Measurements from ENCODE around the gene NOTCH1.

NOTCH1 gene

DNA sequence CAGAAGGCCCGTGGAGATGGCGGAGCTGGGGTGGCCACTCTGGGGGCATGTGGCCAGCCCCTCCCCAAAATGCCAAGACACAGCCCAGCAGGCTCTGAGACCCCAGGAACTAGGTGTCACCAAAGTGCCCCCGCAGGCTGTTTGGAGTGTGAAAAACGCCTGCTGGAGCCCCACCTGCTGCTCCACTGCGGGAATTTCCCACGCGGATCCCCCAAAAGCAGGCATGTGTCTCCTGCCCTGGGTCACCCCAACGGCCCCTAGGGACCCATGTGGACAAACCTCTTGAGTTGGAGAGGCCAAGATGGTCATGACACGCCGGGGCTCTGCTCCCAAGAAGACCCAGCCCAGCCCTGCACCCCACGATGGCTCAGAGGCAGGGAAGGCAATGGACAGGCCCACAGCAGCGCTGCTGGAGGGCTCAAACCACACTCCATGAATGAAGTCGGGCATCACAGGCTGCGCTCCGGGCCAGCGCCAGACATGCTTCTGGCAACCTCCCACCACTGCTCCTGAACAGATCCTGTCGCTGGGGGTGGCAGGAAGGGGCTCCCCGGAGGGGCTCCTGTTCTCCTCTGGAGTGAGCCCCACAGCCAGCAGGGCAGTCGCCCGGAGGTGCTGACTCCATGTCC, 15.3 kb downstream of the NOTCH1 start:
- no peak for DNase-seq

DNA sequence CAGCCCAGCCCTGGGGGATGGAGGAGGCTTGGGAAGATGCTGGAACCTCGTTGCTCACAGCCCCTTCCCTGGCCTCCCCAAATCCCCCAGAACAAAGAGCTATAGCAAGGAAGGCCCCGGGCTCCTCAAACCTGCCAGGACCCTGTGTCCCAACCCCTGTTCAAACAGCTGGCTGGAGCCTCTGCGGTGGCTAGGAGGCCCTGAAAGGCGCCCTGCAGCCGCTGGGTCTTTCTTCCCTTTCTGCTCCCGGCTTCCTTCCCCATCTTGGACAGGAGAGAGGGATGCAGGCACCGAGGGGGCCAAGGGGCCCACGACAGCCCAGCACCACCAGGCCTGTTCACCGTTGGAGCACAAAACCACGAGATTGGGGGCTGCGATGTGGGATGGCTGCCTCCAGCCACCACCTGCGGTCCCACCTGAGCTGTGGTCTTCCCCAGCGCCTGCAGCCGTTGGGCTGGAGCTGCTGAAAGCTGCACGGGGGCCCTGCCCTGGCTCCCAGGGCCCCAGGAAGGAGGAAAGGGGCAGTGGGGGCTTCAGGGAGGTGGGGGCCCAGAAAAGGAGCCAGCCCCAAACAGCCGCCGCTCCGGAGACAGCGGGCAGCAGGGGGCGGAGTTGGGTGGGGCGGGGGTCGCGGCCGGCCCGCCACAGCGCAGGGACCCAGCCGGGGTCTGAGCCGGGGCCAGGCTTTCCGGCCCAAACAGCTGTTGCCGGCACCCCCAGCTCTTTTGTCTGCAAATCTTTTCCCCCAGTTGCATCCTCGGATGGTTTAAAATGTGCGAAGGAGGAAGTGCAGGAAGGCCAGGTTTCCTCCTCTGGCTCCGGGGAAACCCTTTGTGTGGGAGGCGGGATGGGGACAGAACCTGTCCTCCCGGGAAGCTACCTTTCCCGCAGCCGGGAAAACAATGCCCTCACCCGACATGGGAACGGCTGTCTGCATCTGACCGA, 16.1 kb downstream of the NOTCH1 start:
- no peak for DNase-seq

DNA sequence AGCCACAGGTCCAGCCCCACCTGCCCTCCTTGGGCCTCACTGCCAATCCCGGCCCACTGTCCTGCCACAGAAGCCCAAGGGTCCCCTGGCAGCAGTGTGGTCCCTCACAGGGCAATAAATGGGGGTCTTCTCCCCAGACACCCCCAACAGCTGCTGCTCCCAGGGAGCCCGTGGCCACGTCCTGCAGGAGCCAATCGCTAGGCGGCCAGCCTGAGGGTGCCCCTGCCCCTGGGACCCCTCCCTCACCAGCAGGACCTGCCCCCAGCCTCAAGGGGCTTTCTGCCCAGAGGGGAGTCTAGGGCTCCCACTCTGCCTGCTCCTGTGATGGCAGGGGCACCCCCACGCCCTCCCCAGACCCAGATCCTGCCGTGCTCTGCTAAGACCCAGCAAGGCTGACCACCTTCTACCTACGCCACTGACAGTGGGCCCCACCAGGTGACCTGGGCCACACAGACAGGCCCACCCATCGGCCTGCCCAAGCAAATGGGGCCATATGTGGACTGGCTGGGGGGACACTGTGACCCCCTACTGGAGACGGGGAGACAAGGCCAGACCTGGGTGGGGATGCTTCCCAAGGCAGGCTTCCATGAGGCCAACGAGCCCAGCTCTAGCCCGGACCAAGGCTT, 17.0 kb downstream of the NOTCH1 start:
- no peak for DNase-seq

DNA sequence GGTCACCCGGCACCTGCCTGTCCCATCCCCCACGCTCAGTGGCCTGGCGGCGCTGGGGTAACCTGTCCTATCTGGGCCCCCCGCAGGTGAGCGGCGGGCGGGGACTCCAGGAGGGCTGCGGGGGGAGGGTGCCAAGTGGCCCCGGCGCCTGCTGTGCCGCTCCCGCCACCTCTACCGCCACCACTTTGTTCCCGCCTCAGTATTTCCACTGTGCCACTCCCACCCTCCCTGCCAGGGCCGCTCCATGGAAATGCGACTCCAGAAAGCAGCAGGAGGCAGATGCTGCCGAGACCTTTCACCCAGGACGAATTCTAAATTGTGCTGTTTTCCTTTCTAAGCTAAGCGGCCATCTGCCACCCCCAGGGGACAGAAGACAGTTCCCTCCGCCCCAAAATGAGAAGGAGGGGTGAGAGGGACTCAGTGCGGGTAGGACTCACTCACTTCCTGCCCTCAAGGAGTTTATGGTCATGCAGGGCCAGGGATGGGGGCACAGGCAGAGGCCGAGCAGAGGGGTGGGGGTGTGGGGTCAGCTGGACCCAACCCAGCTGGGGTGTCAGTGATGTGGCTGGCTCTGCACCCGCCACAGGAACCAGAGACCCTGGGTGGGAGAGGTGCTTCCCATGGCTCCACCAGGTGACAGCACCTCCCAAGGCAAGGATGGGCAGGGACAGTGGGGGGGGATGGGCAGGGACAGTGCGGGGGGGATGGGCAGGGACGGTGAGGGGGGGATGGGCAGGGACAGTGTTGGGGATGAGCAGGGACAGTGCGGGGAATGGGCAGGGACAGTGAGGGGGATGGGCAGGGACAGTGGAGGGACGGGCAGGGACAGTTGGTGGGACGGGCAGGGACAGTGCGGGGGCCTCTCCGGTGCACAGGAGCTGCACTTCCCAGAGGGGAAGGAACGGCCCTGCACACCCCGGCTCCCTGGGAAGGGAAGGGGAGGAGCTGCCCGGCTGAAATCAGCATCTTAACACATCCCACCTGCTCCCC, 17.8 kb downstream of the NOTCH1 start:
- no peak for DNase-seq

DNA sequence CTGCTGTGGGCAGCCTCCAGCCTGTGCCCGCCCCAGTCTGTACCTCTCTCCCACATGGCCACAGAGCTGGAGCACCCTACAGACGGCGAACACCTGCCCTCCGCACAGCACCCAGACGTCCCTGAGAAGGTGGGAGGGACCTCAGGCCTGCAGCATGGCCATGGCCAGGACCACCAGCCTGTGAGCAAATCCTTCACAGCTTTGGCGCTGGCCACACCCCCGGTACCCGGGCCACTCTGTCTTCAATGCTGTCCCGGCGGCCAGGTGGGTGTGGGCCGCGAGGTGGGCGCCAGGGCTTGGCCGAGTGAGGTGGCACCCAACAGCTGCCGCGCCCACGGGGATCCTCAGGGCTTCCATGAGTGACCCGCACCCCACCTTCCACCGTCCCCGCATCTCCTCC, 18.7 kb downstream of the NOTCH1 start:
- no peak for DNase-seq

DNA sequence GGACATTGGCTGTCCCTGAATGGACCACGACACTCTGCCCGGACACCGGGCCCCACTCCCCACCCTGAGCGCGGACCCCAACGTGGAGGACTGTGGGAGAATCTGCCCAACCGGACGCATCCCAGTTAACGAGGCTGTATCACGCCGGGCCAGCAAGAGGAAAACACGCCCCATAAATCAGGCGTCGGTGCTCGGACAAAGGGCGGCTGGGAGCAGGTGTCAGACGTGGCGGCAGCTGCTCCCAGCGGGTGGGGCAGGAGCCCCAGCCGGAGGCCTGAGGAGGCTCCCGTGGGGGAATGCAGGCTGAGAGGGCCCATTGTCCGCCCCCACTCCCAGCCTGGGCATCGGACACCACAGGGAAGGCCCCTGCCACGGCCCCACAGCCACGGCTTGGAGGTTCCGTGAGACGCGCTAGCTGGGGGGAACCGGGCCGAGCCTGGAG, 19.2 kb downstream of the NOTCH1 start:
- no peak for DNase-seq

DNA sequence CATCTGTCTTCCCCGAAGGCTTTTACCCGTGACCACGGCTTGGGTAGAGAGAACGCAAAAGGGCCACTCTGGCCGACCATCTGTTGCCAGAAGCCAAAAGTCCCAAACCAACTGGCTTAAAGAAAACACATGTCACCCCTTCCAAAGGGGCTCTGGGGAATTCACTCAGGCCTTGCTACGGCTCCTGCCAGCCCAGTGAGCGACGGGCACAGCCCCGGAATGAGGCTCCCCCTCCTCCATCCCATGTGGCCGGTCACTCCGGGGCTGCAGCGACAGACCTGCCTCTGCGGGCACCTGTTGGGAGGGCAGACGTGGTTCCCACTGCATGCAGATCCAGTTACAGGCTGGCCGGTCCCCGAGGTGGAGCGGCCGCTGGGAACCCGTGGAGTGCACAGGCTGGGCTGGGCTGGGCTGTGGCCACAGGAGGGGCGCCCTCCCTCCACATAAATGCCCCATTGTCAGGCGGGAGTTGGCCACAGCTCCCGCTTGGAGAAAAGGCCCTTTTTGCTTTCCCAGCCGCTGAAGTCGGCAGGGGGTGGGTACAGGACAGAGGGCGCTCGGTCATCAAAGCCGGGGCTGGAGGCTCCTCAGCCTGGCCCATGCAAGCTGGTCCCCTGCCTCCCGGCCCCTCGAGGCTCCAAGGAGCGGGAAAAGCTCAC, 19.9 kb downstream of the NOTCH1 start:
- no peak for DNase-seq

DNA sequence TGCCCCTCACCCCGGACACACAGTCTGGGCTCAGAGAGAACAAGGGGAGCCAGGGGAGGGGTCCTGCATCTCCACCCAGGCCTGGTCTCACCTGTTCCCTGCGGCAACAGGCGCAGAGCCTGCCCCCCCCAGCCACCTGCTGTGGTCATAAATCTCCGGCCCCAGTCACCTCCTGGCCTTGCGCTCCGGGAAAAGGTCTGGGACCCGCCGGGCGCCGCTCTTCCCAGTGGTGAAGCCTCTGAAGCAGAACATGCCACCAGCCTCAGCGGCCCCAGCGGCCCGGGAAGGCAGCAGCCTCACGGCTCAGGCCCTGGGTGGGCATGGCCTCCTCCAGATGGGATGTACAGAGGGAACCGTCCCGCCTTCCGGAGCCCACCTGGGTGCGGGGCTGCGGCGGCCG, 20.6 kb downstream of the NOTCH1 start:
- no peak for DNase-seq

DNA sequence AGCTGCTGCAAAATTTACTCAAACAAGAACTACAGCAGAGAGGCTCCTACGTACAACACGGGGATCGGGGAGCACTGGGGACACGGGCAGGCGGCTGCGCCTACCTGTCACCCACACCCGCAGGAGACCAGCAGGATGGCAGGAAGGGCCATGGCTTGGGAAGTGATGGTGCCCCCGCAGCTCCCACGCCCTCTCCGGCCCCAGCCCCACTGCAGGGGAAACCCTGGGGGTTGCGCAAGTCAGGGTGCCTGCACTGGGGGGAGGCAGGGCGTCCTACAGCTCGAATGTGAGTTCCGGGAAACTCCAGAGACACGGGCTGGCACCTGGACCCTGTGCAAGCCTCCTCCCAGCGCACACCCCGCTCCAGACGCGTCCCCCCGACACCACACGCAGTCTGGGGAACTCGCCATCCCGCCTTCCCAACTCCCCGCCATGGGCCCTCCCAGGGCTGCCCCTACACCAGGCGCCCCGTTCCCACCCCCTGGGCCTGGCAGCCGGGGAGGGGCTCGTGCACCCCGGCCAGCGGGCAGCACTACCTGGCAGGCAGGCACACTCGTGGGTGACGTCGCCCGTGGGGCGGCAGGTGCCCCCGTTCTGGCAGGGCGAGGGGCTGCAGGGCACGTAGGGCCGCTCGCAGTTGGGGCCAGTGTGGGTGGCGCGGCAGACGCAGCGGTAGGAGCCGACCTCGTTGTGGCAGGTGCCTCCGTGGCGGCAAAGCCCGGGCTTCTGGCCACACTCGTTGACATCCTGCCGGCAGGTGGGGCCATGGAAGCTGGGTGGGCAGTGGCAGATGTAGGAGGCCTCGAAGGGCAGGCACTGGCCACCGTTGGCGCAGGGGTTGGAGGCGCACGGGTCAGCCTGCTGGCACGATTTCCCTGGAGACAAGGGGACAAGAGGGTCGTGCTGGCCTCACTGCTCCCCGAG, 23.3 kb downstream of the NOTCH1 start:
- no peak for DNase-seq

DNA sequence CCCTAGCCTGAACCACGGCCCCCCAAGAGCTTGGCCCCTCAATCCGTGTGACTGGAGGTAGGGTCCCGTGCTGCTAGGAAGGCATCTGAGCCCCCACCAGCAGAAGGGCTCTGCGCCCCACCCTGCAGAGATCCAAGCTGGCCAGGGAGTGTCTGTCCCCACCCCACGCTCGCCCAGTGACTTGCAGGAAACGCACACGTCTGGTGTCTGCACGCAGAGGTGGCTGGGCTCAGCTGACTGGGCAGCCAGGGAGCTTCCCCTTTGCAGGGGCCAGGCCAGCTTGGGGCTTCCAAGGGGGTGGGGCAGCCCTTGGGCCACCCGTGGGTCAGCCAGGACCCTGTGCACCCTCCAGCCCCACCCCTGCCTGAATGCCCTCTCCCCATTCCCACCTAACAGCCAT, 24.3 kb downstream of the NOTCH1 start:
- DNase-seq: no peak

DNA sequence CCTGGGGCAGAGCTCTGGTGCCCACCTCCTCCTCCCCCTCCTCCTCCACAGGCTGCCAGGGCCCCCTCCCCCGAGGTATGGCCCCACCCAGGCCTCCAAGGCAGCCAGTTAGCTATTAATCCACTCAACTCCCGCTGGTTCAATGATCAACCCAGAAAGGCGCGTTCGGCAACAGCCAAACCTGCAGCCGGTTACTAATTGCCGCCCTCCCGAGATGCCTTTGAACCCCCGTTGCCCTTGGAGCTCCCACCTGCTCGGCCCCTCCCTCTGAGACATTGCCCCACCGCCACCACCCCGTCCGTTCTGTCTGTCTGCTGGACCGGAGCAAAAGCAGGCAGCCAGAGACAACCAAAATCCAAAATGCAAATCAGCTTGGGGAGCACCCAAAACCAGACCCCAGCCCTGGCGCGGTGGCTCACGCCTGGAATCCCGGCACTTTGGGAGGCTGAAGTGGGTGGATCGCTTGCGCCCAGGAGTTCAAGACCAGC, 25.8 kb downstream of the NOTCH1 start:
- DNase-seq: no peak

DNA sequence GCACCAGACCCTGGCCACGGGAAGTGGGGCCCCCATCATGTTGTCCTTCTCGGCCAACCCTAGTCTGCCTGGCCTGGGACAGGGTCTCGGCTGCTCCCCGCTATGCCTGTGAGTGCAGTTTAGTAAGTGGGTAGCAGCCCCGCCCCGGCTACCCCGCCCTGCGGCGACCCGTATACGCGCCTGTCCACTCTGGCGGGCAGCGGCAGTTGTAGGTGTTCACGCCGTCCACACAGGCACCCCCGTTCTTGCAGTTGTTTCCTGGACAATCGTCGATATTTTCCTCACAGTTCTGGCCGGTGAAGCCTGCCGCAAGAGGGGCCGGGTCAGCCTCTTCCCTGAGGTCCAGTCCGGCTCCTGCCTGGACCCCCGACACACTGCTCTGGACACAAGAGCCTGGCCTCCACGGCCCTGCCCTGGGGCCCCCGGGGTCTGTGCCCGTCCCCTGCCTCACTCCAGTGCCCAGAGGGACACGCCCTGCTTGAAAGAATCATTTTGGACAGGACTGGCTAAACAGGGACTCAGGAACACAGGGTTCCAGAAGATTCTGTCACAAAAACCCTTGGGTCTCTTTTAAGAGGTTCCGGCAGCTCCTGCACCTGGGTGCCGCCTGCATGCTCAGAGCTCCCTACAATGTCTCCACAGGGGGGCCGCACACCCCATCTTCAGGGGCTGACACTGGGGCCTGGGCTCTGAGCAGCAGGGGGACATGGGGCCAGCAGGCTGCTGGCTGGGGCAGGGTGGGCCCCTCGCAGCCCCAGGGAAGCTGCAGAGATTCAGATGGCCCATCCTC, 26.4 kb downstream of the NOTCH1 start:
- no peak for DNase-seq

DNA sequence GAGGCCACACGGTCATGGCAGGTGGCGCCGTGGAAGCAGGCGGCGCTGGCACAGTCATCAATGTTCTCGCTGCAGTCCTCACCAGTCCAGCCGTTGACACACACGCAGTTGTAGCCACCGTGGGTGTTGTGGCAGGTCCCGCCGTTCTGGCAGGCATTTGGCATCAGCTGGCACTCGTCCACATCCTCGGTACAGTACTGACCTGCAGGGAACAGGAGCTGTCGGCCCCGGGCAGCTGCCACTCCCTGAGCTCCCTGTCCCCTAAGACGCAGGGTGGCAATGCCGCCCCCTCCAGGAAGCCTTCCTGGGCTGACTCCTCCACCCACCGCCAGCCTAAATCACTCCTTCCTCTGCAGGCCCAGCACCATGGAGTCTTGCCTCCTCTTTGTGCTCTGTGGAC, 27.2 kb downstream of the NOTCH1 start:
- DNase-seq: no peak

DNA sequence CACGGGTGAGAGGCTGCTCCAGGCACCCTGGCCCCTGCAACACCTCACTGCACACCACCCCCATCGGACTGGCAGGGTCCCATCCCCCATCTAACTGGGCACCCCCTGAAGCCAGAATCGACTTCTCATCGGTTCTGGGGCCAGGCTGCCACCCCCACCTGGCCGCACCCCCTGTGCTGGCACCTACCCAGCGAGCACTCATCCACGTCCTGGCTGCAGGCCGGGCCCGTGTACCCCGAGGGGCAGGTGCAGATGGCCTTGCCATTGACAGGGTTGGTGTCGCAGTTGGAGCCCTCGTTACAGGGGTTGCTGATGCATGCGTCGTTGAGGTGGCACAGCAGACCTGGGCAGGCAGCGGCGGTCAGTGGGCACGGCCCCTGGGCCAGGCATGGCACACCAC, 27.9 kb downstream of the NOTCH1 start:
- no peak for DNase-seq

DNA sequence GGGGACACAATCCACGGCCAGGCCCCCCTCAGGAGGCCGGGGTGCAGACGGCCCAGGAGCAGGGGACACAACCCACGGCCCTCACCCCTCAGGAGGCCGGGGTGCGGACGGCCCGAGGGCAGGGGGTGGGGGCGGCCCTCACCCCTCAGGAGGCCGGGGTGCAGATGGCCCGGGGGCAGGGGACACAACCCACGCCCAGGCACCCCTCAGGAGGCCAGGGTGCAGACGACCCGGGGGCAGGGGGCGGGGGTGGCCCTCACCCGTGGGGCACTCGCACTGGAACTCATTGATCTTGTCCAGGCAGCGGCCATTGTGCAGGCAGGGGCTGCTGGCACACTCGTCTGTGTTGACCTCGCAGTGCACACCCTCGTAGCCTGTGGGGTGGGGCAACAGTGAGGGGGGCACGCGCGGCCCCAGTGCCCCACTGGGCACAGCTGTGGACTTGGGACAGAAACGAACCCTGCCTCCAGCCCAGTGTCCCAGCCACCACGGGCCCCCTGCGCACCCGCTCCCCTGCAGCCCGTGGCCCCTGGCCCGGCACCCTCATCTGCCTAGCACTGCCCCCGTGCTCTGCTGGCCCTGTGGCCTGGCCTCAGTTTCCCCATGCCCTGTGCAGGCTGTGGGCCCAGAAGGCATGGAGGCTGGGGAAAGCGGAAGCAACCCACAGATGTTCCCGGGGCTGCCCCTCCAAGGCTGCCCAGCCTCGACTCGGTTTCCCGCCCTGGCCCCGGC, 28.7 kb downstream of the NOTCH1 start:
- no peak for DNase-seq

DNA sequence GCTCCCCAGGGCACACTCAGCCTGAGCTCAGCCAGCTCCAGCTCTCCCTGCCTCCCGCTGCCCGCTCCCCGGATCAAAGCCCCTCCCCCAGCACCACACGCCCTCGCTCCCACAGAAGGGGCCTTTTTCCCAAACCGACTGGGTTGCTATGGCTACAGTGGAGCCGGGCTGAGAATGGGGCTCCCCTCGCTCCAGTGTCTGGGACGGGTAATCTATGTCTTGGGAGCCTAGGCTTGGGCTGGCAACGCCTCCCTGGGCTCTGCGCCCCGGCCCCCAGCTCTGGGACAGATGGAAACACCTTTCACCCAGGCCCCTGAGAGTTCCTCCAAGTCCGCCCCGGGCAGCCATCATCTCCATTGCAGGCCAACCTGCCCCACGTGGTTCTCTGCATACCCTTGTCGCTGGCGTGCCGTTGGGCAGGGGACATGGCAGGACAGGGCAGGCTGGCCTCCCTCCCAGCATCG, 29.6 kb downstream of the NOTCH1 start:
- no peak for DNase-seq

DNA sequence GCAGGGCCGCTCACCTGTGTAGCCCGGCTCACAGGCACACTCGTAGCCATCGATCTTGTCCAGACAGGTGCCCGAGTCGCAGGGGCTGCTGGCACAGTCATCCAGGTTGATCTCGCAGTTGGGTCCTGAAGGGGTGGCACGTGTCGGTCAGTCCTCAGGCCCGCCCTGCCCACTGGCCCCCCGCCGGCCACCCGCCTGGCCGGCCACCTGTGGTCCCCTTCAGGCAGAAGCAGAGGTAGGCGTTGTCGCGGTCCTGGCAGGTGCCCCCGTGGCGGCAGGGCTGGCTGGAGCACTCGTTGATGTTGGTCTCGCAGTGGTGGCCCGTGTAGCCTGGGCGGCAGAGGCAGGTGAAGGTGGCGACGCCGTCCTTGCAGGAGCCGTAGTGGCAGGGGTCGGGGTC, 30.6 kb downstream of the NOTCH1 start:
- no peak for DNase-seq

DNA sequence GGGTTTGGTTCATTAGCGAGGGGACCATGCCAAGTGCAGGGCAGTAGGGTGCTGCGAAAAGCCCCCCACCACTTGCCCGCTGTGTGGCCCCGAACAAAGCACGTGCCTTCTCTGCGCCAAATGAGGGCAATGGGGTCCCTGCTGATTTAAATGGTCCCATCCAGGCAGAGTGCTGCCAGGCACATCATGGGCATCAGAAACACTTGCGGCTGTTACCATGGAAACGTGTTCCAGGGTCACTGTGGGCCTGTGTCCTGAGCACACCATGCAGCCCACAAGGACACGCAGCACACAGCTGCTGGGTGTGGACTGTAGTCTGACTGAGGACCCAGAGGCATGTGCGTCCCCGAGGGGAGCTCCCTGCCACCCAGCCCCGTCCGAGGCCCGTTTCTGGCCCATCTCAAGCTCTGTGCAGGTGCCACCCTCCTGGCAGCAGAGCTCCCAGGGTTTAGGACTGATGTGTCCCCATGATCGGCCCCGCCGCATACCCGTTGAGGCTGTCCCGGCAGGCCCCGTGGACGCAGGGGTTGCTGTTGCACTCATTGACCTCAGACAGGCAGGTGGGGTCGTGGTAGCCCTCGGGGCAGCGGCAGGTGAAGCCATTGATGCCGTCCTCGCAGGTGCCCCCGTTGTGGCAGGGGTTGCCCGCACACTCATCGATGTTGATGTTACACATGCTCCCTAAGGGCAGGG, 31.7 kb downstream of the NOTCH1 start:
- DNase-seq: no peak

Data from MV-4-11 (cell line).